AG09319 (cell line): ENCODE data around the gene GPR22.

ENCODE experiments used
- DNase-seq: peaks from one replicate; pipeline ENCODE4 v3.0.0-alpha.2; 2010; ENCODE audit warnings: low read depth; ENCODE audit errors: extremely low read depth
- CTCF ChIP-seq: IDR thresholded peaks from 2 replicates; pipeline ENCODE4 v1.5.1; 2011; ENCODE audit warnings: low read depth, mild to moderate bottlenecking, inconsistent platforms, low read length, moderate library complexity

Gene GPR22

GRCh38 chr7:107505997-107506673 is 36.3 kb downstream of the GPR22 start:
- no peak for TF ChIP-seq CTCF
- no peak for DNase-seq

- no peak for DNase-seq
- TF ChIP-seq CTCF: no peak
Observed at GRCh38 chr7:107506674-107507339, 37.0 kb downstream of the GPR22 start.
